PFSK-1 (cell line): ENCODE data around the gene RBPMS2.

Experiments used
- POLR2AphosphoS5 ChIP-seq: IDR thresholded peaks from 2 replicates; pipeline ENCODE4 v1.6.1; 2012; ENCODE audit warnings: low read depth, mild to moderate bottlenecking, control low read depth, low read length, moderate library complexity
- TAF1 ChIP-seq: IDR thresholded peaks from 2 replicates; pipeline ENCODE4 v1.6.1; 2012; ENCODE audit warnings: low read length, control low read depth, borderline replicate concordance; ENCODE audit not compliant: insufficient read depth

DNA sequence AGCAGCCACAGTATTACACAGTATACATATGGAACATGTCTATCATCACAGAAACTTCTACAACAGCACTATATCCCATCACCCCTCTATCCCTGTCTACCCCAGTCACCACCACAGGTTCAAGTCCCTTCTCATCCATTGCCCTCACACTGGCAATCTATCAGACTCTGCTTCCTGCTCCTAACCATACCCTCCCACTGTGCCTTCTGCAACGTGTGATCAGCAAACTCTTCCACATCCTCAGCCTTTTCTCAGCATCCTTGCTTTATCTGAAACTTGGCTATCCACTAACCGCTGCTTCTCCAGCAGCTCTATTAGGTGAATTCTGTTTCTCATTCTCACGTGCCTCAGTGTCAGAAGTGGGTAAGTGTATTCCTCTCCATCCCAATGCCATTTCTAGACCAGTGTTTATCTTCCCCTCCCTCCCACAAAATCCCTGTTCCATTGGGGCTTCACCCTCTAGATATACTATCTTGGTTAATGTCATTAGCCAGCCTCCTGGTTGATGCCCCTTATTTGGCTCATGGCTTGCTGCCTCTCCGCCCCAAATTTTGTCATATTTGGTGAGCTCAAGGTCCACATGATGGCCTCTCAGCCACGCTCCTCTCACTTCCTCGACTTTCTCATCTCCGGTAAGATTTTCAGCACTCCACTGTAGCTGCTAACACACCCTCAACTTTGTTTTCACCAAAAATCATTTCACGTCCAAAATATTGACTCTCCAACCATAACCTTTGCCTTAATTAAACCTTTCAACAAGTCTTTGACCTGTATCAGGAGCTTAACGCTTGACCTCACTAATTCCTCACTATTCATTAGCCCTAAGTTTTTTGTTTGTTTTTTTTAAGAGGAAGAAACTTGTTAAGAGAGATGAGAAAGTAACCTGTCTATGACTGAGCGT, 69.1 kb downstream of the RBPMS2 start:
- TF ChIP-seq POLR2AphosphoS5 (no peak), TAF1 (no peak)
